ENCODE measurements around the gene HTR1D. TPM values are rescaled to one million over a fixed set of nuclear protein-coding genes. Genes with fewer than 3 reads are reported as not detected.
"Not testable (repeated sequence)": the region's sequence is repeated elsewhere in the genome, so short reads cannot be mapped to it uniquely, and the experiment has no call there.

The HTR1D gene
- polyA plus RNA-seq, 1 donor, result 0.23 TPM

DNA sequence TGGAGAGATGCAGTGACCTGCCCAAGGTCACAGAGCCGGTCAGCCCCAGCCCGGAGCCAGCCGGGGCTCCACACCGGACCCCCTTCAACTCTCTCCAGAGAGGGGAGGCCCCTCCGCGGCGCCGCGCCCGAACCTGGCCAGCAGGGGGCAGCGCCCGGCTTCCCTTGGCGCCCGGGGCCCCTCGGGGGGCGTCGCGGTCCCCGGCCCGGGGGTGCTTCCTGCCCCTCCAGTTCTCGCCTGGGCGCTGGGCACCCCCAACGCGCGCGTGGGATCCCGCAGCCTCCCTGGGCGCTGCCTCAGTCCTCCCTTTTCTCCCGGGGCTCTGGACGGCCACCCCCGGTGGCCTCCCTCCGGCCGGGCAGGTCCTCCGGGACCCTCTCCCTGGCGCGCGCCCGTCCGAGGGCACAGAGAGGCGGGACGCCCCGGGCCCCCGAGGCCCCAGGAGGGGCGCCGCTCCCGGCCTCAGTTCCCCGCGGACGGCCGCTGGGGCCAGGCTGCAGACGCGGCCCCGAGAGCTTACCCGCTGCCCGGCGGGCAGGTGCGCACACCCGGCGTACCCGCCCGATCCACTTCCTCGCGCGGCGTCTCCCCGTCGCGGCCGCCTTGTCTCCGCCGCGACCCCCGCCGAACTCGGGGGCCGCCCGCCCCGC, 406 bp downstream of the HTR1D start:
- DNase-seq, result no peak

DNA sequence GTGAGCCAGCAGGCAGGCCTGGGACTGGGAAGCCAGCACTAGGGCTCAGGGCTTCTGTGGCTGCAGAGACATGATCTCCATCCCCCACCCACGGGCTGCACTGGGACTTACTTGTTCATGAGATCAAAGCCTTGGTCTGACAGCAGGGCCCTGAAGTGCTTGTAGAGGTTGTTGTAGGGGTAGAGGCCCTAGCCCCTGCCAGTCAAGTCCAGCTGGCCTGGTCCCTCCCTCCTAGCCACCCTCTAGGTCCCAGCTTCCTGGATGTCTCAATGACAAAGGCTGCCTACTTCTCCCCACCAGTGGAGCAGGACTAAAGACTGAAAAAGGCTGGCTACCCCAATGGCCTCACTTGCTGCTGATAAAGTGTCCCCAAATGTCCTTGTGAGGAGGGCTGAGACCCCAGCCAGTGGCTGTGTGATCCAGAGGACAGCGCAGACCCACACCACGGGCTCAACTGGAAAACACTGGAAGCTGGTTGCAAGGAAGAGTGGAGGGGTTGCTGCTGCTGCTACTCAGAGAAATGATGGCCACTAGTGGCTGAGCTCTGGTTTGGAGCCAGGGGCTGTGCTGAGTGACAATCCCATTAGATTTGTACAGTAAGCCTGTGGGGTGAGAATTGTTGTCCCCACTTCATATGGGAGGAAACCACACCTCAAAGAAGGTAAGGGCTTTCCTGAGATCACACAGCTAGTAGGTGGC, 1.4 kb downstream of the HTR1D start:
- no peak for DNase-seq

DNA sequence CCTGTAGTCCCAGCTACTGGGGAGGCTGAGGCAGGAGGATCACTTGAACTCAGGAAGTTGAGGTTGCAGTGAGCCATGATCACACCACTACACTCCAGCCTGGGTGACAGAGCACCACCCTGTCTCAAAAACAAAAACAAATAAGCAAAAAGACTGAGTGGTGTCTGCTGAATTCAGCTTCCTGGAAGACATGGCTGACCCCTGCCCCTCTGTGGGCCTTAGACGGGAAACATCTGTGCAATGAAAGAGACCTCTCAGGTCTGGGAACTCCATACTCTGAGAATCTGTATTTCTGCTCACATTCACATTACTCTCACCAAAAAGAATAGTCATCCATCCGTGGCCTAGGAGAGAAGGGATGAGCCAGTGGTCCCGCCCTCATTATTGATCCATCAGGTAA, 2.0 kb downstream of the HTR1D start:
- DNase-seq, result no peak

DNA sequence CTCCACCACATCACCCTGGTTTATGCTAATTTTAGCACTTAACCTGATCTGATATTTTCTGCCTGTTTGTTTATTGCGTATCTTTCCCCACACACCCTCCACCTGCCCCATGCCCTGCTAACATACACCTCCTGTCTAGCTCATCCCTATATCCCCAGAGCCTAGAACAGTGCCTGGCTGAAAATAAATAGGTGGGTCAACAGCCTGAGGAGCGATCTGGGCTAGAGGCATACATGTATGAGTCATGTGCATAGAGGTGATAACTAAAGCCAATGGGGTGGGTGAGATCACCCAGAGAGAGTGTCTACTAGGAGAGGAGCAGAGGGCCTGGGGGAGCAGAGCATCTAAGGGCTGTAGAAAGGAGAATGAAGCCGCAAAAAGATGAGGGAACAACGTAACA, 2.7 kb downstream of the HTR1D start:
- DNase-seq, result no peak

DNA sequence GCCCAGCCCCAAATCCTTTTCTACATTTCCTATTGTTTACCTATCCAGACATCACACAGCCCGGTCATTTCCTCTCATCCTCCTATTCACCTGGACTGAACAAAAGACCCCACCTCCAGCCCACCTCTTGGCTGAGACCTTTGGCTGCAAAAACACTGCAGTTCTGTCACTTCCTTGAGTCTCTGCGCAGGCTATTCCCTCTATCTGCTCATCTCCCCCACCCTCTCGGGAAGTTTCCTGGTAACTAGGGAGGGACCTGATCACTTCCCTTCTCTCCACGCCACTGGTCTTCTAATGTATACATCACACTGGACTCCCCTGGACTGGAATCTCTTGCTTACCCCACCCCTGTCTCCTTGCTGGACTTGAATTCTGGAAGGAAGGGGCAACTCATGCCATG, 5.3 kb downstream of the HTR1D start:
- no peak for DNase-seq

DNA sequence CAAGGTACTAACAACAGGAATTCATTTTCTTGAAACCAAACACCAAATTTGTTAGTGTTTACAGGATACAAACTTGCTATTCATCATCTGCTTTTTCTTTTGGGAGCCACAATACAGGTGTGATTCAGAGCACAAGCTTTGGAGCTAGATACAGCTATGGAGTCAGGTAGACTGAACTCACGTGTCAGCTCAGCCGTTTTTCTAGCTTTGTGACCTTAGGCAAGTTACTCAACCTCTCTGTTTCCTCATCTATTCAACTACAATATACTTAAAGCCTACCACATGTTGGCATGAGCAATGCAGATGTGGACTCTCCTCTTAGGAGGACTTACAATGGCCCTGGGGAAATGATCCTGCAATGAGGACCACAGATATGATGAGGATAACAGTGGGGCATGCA, 6.3 kb downstream of the HTR1D start:
- no peak for DNase-seq

DNA sequence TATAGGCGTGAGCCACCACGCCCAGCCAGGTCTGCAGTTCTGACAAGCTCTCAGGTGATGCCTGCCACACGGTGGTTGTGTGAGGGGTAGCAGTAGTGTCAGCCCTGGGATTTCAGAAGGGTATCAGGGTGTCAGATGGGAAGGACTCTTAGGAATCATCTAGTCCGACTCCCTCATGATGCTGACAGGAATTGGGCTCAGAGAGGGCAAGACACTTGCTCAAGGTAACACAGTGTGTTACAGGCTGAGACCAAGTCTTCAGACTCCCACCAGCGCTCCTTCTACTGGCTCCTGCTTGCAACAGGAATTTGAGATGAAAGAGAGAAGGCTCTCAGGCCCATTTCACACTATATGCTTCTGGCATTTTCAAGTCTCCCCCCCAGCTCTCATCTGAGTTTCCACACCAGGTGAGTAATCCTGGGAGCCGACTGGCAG, 6.9 kb downstream of the HTR1D start:
- no peak for DNase-seq

DNA sequence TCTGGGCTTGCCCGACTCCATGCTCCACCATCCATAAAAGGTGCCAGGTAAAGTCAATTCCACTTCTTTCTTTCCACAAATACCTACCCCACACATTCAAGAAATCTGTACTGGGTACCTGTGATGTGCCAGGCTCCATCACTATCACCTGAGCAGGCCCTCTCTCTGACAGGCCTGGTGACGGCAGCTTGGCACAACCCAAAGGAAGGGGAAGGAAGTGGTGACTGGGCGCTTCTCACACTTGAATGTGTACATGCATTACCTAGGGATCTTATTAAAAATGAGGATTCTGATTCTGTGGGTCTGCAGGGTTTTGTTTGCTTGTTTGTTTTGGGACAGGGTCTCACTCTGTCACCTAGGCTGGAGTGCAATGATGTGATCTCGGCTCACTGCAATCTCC, 7.5 kb downstream of the HTR1D start:
- no peak for DNase-seq

DNA sequence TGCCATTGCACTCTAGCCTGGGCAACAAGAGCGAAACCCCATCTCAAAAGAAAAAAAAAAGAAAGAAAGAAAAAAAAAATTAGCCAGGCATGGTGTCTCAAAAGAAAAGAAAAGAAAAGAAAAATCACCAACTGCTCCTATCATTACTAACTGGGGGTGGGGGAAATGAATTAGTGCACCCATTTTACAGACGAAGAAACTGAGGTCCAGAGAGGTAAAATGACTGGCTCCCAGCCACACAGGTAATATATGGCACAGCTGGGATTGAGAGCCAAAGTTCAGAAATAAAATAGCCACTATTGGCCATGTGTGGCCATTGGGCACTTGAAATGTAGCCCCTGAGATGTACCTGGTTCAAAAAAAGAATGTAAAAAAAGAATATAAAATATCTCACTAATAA, 8.8 kb downstream of the HTR1D start:
- DNase-seq, result no peak

DNA sequence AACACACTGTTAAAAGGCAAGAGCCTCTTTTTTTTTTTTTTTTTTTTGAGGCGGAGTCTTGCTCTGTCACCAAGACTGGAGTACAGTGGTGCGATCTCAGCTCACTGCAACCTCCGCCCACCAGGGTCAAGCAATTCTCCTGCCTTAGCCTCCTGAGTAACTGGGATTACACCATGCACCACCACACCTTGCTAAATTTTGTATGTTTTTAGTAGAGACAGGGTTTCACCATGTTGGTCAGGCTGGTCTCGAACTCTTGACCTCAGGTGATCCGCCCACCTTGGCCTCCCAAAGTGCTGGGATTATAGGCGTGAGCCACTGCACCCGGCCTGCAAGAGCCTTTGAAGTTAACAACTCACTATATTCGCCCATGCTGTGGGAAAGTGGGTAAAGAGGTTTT, 9.6 kb downstream of the HTR1D start:
- not testable (repeated sequence) for DNase-seq

DNA sequence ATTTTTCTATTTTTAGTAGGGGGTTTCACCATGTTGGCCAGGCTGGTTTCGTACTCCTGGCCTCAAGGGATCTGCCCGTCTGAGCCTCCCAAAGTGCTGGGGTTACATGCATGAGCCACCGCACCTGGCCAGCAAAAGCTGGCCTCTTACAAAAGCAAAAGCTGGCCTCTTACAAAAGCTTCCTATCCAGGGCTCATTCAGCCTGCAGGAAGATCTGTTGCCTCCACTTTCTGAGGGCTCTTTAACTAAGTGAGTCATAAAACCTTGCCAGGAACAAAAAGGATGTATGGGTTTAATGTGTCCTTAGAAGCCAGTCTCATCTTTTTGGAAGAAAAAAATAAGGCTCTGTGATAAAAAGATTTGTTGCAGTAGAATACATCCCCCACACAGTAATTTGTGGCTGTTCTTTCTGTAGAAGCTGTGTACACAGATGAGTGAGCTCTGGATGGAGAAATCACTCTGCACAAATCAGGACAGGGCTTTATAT, 15.0 kb downstream of the HTR1D start:
- DNase-seq, result no peak

DNA sequence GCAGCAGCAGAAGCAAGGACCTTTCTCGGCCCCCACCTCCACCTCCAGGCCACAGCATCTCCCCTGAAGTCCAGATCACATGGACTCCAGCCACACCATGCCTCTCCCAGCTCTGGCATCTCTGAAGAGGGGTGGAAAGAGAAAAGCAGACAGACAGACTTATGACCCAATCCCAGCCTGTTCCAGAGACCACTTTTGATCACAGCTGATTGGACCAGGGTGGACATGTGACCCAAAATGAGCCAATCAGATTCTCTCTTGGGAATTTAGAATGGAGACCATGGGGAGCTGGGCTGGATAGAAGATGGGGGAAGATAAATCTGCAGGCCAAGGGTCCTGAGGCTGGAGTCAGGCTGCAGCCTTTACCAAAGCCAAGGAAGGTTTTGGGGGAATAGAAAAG, 16.4 kb downstream of the HTR1D start:
- DNase-seq, result no peak

DNA sequence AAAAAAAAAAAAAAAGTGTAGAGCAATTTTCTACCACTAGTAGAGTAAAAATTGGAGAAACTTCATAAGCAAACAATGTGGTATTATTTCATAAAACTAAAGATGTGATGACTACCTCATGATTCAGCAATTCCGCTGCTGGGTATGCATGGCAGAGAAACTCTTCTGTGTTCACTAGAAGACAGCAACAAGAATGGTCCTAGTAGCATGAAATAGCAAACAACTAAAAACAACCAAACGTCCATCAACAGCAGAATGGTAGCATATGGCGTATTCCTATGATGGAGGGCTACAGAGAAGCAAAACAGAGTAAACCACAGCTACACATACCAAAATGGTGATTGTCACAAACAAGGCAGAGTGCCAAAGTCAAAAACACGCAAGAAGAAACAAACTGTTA, 18.9 kb downstream of the HTR1D start:
- DNase-seq, result no peak

DNA sequence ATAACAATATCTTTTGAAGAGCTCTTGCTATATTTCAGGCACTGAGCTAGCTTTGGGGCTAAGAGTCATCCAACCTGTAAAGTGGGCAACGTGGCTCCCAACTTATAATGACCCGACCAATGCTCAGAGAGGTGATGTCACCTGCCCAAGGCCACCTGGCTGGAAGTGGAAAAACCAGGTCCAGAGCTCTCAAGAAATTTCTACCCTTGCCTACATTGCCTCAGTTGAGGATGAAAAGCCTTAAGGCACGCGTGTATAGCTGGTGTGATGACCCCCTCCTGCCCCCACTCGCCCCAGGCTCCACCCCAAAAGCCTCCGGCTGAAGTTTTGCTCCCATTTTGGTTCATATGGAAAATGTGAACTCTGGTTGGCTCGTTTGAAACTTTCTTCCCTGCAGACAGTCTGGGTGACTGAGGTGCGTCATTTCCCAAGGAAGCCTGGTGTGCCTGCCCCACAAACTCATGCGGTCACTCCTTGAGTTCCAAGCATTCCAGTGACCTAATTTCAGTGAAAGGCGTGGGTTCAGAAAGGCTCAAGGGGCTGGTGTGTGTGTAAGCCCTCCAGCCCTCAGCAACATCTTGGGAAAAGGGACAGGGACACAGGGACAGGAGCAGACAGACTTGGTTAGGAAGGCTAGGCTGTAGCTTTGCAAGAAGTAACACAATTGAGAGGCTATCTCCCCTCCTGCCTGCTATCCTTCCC, 20.5 kb downstream of the HTR1D start:
- DNase-seq, result no peak

DNA sequence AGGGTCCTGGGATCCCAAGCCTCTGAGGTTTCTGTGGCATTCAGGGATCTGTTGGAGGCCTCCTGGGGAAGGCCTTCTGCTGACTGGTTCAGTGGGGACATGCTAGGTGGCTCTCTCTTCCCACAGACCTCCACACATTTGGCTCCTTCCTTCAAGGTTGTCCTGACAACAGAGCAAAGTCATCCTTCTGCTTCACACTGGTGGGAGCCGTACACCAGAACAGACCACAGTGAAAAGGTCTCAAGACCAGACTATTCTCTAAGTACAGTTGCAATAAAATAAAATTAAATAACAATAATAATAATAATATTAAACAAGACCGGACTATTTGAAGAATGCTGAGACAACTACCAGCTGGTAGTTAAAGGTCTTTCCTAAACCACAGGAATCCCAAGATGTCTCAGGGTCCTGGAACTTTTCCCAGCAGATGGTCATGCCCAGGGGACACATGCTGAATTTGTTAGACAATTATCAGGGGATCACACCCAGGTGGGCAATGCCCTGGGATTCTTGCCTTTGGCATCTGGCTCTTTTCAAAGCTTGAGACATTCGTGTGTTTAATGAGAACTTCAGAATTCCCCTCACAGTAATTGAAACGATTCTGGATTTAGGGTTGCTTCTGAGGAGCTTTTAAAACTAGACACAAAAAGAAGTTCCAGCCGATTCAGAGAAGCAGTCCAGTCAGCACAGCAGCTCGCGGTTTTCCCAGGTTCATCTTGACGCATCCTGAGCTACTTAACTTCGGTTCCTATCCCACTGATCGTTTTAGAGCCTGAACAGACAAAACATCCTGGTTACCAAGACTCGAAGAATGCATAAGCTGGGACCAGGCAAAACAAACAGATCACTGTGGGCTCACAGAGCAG, 22.9 kb downstream of the HTR1D start:
- no peak for DNase-seq

DNA sequence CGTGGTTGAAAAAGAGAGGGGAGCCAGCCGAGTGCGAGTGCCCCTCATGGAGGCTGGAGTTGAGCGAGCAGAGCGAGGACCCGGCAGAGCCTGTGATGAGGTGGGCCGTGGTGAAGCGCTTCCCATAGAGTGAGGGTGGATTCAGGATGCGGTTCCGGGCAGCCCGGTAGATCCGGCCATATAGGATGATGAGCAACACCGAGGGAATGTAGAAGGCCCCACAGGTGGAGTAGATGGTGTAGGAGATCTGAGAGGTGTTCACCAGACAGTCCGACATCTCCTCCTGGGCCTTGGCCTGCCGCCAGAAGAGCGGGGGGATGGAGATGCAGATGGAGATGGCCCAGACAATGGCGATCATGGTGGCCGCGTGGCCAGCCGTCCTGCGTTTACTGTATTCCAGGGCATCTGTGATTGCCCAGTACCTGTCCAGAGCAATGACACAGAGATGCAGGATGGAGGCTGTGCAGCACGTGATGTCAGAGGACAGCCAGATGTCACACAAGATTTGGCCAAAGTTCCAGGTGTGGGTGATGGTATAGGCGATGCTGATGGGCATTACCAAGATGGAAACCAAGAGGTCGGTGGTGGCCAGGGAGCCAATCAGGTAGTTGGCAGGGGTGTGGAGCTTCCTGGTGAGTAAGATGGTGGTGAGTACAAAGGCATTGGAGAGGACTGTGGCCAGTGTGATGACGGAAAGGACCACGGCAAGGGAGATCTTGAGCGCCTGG, 23.7 kb downstream of the HTR1D start:
- DNase-seq, result no peak

DNA sequence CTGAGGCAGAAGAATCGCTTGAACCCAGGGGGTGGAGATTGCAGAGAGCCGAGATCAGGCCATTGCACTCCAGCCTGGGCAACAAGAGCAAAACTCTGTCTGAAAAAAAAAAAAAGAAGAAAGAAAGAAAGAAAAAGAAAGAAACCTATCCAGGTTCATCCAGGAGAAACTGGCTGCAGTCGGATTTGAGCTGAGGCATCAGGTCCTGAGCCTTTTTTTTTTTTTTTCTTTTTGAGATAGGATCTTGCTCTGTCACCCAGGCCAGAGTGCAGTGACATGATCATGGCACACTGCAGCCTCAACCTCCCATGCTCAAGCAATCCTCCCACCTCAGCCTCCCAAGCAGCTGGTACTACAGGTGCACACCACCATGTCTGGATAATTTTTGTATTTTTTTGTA, 26.1 kb downstream of the HTR1D start:
- DNase-seq, result no peak

DNA sequence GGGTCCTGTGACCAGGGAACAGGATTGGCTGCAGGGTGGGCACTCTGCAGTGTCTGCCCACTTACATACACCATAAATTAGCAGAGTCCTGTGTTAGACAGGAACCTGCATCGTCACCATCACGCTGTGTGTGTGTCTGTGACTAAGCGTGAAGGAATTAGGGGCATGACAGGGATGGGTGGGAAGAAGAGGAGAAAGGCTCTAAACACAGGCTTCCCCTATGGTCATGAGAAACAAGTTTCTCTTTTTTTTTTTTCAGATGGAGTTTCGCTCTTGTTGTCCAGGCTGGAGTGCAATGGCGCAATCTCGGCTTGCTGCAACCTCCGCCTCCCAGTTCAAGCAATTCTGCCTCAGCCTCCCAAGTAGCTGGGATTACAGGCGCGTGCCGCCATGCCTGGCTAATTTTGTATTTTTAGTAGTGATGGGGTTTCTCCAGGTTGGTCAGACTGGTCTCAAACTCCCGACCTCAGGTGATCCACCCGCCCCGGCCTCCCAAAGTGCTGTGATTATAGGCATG, 28.3 kb downstream of the HTR1D start:
- not testable (repeated sequence) for DNase-seq

DNA sequence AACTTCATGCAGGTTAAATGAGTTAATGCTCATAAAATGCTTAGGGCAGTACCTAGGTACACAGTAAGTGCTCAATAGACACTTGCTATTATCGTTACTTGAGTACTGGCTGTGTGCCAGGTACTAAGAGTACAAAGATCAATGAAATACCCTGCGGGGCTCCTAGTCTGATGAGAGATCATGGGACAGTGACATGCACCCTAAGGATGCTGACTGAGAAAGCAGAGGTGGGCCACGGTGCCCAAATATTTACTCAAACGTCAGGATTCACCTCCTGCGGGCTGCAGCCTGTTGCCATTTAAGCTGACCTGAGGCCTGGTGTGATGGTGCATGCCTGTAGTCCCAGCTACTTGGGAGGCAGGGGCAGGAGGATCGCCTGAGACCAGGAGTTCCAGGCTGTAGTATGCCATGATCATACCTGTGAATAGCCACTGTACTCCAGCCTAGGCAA, 28.8 kb downstream of the HTR1D start:
- DNase-seq, result no peak

DNA sequence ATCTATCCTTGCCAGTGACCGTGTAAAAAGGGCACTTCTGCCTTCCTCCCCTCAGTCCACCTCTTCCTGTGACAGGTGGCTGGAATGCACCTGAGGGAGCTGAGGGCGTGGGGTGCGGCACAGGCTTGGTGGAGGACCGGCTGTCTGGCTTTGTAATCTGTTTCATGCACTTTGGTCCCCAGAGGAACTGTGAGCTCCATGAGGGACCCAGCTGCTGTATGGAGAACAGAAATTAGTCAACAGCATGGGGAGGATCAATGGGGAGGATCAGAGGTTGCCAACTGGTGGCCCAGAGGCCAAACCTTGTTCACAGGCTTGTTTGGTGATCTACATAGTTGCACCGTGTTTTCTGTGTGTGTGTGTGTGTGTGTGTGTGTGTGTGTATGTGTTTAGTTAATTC, 29.7 kb downstream of the HTR1D start:
- DNase-seq, result no peak

DNA sequence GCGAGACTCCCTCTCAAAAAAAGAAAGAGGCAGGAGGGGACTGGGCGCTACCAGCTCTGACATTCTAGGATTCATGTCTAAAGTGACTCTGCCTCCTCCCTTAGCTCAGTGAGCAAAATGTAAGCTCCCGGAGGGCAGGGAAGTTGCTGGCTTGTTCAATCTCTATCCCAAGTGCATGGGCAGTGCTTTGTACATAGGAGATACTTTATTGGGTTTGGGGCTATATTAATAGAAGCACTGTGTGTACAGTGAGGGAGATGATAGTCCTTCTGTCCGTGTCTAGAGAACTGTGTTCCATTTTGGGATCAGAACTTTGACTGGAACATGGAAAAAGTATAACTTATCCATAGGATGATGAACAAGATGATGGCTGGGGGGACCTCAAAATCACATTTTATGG, 31.9 kb downstream of the HTR1D start:
- DNase-seq, result no peak
